HG03460 (cell line): ENCODE measurements around the gene NXT1.
A peak's percentile ranks its signal among the peaks of the same experiment; 100 is the strongest.

Experiments used
- ATAC-seq: cut with Tn5 transposase; IDR thresholded peaks from one replicate; pipeline ENCODE4 v1.9.1; 2021; ENCODE audit not compliant: unreplicated experiment

The NXT1 gene

DNA sequence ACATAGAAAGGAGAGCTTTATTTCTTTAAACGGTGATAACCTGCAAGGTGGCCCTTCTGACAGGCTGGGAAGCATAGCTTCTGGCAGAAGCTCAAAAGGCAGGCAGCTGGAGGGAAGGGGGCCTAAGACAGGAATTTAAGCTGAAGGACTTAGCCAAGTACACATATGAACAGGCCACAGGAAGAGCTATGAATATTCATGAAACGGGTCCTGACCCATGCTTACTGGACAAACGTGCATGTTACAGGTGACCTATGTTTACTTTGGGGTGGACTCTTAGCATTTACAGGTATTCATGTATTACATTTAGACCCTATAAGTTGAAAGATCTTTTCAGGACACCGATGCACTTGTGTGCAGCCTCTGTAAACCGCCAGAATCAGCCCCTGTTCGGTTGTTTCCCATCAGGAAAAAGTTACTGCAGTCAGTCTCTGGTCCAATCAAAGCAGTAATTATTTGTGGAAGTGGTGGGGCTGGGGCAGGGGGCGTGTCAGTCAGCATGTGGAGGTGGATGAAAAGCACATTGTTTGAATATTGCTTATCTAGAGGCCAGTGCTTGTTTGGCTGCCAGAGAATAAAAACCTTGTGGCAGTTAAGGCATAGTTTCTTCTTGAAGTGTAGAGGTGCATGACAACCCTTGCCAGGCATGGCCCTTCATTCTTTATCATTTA lies 8.5 kb downstream of the NXT1 start:
- no peak for ATAC-seq

DNA sequence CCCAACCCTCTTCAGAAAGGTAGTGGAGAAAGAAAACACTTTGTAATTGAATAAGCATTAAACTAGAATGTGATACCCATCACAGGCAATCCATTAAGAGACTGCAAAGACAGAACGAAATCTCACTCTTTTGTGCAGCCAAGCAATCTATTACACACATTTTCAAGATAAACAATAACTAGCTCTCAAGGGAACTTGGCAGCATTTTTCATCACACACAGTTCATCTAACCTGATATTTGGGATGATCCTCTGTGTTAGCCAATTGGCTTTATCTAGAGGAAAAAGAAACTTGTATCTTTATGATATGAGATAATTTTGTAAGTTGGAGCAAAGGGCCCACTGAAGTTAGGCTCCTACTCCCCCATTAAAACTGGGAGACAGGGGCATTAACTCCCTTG lies 9.9 kb downstream of the NXT1 start:
- no peak for ATAC-seq

DNA sequence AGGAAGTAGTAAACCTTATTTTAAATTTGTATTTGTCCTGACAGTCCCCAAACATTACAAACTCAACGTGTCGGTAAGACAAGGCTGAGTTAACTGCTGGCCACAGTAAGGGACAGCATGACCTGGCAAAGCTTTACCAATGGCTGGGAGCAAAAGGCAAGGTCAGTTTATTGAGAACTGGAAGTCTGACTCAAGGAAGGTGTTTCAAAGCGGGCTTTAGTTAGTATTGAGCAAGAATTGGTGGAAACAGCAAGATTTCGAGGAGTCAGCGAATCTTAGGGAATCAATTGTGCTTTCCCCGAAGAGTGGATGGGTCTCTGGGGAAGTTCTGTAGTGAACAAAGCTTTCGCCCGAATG lies 10.5 kb downstream of the NXT1 start:
- no peak for ATAC-seq

- ATAC-seq: peak; percentile 56
Observed at GRCh38 chr20:23361476-23362391, 11.1 kb downstream of the NXT1 start, which contains the start of gene GZF1. TSS of gene GZF1 (plus strand) at chr20:23362182. CDS start at chr20:23364384, 2,202 bp downstream.

DNA sequence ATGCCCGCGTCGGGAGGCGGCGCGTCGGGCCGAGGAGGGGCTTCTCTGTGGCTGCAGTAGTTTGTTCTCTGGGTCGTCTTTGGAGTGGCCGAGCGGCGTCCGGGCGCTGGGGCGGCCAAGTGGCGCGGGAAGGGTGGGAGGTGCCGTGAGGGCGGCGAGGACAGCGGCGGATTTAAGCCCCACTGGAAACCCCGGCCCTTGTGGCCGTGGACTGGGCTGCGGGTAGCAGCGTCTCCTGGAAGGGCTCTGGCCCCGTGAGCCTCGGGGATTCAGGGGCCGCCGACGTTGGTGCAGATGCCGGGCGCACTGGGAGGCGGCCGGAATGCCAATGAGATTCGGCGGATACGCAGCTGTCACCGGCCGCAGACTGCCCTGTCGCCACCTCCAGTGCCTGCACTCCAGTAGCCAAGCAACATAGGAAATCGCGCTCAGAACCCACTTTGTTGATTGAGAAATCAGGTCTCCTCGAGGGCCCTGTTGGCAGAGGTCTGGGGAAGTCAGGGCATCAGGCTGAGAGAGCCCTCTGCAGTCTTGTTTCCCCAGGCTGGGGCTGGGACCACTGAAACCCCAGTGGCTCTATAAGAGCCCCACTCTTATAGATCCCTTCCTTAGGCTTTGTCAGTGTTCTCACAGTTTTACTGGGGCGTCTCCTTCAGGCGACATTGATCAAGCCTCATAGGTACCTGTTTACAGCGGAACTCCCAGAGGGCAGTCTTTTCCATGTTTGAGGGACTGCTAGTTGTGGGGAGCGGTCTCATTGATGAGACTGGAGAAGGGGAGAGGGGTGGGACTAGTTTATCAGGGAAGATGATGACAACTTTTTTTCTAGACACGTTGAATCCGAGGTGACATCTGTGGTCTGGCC lies 12.0 kb downstream of the NXT1 start:
- ATAC-seq: peak; percentile 10

GRCh38 chr20:23363257-23363649 lies 12.7 kb downstream of the NXT1 start:
- ATAC-seq: no peak

DNA sequence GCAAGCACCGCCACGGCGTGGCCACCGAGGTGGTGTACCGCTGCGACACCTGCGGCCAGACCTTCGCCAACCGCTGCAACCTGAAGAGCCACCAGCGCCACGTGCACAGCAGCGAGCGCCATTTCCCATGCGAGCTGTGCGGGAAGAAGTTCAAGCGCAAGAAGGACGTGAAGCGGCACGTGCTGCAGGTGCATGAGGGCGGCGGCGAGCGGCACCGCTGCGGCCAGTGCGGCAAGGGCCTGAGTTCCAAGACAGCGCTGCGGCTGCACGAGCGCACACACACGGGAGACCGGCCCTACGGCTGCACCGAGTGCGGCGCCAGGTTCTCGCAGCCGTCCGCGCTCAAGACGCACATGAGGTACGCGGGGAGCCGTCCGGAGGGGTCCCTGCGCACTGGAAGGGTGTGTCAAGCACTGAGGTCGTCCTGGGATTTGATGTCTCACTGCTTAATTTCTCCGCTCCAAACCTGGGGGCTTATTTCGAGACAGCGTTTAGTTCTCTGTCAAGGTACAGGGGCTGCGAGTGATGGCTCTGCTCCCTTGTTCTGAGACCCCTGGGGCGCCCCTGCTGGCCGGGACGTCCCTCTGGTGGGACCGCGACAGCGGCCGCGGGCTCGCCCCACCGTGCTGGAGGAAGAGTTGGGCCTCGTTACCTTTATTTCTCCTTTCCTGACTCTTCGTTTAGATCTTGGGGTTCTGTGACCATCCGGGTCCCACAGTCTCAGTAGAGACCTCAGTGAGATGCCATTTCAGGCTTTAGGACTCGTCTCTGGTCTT lies 15.0 kb downstream of the NXT1 start:
- no peak for ATAC-seq

- no peak for ATAC-seq
Observed at GRCh38 chr20:23366384-23366783, 15.8 kb downstream of the NXT1 start.

GRCh38 chr20:23367770-23368169 lies 17.2 kb downstream of the NXT1 start:
- no peak for ATAC-seq

DNA sequence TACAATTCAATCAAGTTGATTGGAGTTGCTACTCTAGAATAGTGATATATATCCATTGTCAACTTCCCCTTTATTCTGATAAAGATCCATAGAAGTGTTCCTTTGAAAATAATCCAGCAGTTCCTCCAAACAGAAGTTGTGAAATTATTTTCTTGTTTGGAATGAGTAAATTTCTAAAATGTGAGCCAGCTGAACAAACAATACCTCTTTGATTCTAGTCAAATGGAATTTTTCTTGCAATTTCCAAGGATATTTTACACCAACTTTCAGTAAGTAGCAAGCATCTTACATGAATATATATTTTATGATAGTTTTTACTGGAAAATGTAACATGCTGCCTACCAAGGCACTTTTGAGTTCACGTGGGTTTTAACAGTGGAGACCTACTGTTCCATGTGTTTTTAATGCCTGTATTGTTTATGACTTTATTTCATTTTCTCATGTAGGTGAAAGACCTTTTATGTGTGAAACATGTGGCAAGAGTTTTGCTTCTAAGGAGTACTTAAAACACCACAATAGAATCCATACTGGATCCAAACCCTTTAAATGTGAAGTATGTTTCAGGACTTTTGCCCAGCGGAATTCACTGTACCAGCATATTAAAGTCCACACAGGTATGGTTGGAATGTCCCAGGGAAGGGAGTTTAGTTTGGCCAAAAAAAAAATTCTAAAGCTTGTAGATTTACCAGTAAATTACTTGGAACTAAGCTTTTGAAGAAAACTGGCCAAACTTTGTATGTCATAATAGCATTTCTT lies 17.9 kb downstream of the NXT1 start:
- no peak for ATAC-seq

GRCh38 chr20:23369072-23369823 lies 18.7 kb downstream of the NXT1 start:
- no peak for ATAC-seq

- ATAC-seq: no peak
Observed at GRCh38 chr20:23370274-23370673, 19.7 kb downstream of the NXT1 start.

GRCh38 chr20:23370873-23371272 lies 20.3 kb downstream of the NXT1 start:
- ATAC-seq: no peak

DNA sequence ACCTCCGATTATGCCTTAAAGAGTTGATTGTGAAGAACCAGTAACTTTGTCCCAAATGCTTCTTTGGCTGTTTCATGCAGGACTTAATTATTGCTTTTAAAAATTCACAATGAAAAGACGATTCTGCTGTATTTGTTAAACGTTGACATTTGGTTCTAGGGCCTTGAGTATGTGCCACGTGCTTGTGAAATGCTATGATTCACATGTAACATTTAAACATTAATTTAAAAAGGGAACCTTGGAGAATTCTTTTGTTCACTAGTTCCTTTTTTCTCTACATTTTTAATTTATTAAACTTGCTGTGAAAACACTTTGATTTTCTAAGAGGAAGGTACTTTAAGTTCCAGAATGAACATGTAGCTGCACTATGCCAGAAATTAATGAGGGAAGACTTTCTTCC lies 20.9 kb downstream of the NXT1 start:
- no peak for ATAC-seq

DNA sequence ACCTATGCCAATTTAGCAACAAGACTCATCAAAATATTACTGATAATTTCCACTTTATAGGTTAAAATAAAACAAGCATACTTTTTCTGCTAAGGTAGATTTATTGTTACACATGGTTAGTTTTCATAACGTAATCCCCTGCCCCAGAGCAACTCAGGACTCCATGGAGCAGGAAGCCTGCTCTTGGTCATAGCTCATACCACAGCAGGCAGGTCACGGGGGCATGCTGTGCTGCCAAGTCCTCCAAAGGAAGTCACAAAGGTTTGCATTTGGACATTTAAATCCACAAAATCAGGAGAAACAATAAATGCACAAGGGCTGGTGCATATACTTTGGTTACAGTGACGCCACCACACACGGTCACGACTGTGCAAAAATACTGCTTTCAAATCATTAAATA lies 23.9 kb downstream of the NXT1 start:
- ATAC-seq: no peak

- ATAC-seq: no peak
Observed at GRCh38 chr20:23375827-23376226, 25.2 kb downstream of the NXT1 start.

DNA sequence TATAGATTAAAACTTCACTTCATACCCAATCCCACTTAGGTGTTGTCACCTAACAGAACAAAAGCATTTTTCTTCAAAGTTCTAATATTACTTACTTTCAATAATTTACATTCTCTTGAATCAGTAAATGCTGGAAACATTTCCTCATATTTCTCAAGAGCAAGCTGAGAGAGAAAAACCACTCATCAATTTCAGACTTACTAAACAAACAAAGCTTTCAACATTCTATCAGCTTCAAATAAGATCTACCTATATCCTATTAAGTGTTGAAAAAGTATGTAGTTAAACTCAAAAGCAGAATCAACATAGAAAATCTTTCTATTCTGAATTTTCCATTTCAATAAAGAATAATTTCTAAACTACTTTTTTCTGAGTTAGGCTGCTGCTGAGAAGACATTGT lies 29.2 kb downstream of the NXT1 start:
- ATAC-seq: no peak

DNA sequence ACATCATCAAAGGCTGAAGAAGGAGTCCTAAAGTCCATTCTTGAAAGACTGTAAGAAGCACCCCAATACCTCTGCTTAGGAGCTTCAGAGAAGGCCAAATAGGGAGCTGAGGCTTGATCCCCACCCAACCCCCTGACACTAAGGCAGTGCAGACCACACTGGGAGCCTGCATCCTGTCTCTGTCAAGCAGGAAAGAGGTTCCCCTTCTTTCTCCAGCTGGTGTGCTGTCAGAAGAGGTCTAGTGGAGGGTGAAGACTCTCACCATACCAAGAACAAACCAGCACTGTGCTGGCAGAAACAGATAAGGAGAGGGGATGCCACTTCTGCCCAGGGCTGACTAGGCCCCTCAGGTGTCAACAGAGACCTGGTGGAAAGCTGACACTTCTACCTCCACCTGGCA lies 31.3 kb downstream of the NXT1 start:
- ATAC-seq: no peak
